Activated T-cell treated with anti-CD3 and anti-CD28 coated beads for 24 hours (primary cell): Measurements from ENCODE around the gene IFNLR1.
"Not testable (repeated sequence)": the region's sequence is repeated elsewhere in the genome, so short reads cannot be mapped to it uniquely, and the experiment has no call there.

Source experiments
- DNase-seq: peaks from one replicate; pipeline ENCODE4 v3.0.0-alpha.2; 2020; ENCODE audit warnings: low read depth

IFNLR1 gene

DNA sequence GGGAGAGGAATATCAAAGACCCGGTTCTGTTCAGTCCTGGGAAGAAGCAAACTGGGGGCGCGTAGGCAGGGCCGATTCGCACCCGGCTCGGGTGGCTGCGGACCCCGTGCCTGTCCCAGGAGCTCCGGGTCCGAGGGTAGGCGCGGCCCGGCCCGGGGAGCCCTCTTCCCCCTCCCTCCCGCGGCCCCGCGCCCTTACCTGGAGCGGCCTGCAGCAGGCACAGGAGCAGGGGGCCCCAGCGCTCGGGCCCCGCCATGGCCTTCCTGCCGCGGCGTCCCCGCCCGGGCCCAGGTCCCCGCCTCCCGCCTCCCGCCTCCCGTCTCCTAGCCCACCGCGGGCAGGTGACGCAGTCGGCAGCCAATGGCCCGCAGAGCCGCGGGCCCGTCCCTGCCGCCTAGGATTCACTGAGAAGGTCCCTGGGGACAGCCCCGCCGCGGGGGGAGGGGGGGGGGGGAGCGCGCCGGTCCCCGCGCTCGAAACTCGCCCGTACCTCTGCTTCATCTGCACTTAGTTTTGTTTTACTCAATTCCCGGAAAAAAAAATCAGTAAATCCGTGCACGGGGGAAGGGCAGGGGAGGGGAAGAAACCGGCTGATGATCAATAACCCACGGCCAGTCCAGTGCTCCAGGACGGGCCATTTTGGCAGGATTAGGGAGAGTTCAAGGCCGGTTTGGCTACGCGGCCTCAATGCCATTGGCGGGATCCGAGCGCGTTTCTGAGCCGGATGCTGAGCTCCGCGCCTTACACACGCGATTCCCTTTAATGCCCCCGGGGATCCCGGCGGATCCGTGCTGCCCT is at the start of gene IFNLR1:
IFNLR1 (minus strand) TSS at position 297 of the 798 bp plus-strand sequence; CDS start at position 256, 41 bp downstream.
- DNase-seq: peak; percentile 71

DNA sequence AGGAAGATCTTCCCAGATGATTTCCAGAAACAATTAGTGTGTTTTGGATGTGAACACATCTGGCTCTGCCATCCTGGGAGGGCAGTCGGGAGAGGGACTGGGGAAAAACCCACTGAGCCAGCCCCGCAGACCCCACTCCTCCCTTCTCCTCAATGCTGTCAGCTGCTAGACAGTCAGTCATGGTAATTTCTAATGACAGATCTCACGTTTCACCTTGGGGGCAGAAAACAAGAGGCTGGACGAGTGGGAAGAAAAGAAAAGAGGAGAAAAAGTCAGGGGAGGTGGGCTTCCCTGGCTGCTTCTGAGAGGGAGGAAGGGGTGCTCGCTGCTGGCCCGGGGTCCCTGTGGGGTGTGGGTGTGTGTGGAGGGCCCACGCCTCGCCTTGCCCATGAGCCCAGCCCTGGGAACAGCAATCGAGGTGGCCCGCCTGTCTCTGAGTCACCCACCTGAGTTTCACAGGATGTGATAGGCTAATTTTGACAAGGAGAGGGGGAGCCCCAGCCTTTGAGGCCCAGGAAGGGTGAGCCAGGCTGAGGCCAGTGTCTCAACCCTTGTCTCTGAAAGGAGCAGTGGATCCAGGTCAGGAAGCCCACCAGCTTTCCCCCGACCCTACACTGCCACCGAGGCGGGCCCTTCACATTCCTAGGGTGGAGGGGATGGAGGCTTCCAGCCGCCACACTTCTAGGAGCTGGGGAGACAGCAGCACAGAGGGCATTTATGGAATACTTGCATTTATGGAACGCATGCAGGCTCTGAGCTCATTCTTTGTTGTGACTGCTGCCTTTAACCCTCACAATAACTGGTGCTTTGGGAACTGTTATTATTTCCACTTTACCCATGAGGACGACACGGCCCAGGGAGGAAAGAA is 49.1 kb upstream of the IFNLR1 start:
- peak; percentile 26 for DNase-seq

DNA sequence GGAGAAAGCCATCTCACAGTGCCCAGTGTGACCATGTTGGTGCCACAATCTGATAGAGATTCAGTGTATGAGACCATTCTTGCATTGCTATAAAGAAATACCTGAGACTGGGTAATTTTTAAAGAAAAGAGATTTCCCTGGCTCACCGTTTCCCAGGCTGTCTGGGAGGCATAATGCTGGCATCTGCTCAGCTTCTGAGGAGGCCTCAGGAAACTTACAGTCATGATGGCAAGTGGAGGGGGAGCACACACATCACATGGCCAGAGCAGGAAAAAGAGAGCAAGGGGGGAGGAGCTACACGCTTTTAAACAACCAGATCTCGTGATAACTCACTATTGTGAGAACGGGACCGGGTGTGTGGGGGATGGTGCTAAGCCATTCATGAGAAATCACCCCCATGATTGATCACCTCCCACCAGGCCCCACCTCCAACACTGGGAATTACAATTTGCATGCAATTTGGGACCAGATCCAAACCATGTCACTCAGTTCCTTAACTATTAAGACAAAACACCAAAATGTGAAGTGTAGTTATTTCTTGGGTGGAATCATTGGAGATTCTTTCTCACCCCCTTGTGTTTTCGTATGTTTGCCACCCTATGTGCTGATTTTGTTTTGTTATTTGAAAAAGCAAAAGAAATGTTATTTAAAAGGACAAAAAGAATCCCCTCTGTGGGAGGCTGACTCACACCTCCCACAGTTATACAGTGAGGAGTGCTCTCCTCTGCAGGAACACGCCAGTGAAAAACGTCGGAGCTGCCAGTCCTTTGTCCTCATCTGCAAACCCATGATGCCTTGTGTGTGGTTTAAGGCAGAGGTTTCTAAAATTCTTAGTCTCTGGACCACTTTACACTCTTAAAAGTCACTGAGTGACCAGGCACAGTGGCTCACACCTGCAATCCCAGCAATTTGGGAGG is 46.9 kb upstream of the IFNLR1 start:
- DNase-seq: no peak

DNA sequence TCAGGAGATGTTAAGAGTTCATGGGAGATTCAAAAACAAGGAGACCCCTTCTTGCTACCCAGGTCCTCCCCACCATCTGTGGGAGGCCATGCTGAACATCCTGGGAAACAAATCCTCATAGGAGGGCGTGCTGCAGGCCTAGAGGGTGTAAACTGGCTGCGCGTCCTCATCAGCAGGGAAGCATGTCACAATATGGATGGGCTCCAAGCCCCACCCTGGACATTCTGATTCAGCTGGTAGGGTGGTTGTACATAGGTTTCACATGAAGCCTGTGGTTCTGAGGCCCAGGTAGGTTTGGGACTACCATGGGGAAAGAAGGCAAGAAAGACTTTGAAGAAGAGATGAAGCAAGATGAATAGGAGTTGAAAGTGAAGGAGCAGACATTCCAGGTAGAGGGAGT is 44.6 kb upstream of the IFNLR1 start:
- no peak for DNase-seq

DNA sequence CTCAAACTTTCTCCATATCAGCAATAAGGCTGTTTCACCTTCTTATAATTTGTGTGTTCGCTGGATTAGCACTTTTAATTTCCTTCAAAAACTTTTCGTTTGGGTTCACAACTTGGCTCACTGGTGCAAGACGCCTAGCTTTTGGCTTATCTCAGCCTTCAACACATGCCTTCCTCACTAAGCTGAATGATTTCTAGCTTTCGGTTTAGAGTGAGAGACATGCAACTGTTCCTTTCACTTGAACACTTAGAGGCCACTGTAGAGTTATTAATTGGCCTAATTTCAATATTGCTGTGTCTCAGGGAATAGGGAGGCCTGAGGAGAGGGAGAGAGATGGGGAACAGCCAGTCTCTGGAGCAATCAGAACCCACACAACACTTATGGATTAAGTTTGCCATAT is 41.2 kb upstream of the IFNLR1 start:
- DNase-seq: no peak

DNA sequence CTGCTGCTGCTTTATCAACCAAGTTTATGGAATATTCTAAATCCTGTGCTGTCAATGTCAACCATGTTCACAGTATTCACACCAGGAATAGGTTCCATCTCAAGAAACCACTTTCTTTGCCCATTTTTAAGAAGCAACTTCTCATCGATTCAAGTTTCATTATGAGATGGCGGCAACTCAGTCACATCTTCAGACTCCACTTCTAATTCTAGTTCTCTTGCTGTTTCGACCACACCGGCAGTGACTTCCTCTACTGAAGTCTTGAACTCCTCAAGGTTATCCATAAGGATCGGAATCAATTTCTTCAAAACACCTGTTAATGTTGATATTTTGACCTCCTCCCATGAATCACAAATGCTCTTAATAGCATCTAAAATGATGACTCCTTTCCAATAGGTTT is 39.7 kb upstream of the IFNLR1 start:
- DNase-seq: no peak

DNA sequence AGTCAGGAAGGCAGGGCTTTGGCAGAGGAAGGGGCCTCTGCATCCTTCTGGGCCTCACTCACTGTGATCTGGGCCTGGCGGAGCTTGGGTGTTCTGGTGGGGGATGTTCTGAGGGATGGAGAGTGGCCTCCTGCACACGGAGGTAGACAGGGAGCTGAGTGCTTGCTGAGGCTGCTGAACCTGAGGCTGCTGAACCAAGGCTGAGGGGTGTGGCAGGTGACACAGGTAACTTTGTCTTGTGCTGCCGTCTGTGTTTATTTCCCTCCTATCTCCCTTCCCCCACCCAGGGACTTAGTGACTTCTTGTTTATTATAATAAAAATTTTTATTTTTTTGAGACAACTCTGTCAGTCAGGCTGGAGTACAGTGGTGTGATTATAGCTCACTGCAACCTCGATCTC is 37.7 kb upstream of the IFNLR1 start:
- no peak for DNase-seq

DNA sequence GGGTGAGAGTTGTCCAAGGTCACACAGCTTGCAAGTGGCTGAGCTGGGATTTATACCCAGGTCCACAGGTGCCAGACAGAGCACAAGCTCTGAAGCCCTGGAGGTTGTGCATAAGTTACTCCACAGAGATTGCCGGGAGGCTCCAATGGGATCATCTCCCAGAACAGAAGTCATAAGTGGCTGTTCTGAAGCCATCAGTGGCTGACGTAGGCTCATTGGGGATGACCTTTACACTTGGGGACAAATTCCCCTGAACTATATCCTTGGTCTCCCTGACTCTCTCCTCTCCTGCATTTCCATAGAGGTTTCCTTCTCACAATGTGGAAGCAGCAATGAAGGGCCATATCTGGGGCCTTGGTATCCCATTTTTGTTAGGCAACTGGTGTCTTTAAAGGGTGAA is 37.0 kb upstream of the IFNLR1 start:
- DNase-seq: no peak

DNA sequence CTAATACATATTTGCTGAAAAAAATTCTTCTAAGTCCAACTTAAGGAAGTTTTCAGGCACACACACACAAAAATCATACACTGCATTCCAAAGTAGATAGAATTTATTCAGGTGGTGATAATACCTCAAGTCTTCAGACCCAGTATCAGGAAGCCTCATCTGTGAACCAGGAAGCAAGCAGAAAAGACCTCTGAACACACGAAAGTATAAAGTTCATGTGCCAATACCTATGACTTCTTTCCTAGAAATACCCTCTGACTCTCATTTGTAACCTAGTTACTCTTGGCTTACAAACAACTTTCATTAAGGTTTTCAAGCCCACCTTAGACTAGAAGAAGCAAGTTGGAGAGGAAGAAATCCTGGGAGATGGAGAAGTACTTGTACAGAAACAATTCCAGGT is 35.7 kb upstream of the IFNLR1 start:
- no peak for DNase-seq

DNA sequence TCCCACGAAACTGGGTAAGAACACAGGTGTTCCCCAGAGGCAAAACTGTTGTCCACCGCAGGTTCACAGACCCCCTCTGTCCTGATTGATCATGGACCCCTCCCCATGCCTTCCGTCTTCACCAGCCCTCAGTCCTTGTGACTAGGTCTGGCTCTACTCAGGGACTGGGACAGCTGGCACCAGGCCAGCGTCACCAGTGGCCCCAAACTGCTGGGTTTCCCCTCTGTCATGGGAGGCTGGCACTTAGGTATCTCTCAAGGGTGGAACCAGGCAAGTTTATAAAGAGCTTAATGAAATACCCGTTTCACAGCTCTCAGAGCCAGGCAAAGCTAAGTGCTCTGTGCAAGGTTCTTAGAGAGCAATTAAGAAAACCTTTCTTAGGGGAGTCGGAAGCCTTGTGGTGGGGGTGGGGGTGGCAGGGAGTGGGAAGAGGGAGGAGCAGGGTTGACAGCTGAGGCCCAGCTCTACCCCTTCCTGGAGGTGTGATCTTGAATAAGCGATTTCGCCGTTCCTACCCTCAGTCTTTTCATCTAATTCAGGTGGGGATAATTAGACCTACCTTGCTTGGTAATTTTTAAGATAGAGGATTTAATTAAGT is 35.0 kb upstream of the IFNLR1 start:
- DNase-seq: no peak

DNA sequence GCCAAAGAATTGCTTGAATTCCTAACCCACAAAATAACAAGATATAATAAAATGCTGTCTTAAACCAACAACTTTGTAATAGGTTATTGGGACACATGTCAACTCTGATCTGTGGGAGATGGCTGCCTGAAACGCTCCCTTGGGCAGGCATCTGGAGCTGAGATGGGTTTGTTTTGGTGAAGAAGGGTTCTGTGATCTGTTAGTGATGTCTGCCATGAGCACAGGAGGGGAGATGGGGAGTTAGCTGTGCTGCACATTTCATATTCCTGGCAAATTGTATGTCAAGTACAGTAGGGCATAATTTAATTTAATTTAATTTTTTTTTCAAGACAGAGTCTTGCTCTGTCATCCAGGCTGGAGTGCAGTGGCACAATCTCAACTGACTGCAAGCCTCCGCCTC is 34.2 kb upstream of the IFNLR1 start:
- no peak for DNase-seq

DNA sequence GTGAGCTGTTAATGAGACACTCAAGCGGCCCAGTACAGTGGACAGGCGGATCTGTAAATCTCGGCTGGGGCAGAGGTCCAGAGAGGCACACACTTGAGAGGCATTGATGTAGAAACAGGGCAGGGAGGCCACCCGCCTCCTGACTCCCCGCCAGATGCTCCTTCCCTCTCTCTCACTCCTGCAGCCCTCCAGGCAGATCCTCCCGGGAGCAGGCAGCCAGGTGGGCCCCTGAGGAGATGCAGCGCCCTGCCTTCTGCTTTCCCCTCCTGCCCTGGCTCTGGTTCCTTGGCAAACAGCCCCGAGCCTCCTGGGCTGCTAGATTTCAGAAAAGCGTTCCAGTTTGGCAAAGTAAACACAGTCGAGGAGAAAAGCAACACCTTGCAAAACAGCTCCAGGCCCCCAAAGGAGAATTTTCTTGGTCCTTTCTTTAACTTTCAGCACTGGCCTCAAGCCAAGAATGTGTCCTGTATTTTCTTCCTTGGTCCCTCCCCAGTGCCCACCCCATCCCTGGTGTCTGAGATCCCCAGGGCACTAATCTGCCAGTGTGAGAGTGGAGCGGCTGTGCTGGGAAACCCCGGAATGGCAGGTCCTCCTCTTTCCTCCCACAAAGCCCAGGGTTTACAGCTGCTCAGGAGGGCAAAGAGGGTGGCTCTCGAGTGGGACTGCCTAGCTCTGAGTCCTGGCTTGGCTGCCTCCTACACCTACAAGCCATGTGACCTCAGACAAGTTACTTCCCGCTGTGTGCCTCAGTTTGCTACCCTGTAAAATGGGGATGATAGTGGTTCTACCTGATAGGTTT is 29.4 kb upstream of the IFNLR1 start:
- no peak for DNase-seq

DNA sequence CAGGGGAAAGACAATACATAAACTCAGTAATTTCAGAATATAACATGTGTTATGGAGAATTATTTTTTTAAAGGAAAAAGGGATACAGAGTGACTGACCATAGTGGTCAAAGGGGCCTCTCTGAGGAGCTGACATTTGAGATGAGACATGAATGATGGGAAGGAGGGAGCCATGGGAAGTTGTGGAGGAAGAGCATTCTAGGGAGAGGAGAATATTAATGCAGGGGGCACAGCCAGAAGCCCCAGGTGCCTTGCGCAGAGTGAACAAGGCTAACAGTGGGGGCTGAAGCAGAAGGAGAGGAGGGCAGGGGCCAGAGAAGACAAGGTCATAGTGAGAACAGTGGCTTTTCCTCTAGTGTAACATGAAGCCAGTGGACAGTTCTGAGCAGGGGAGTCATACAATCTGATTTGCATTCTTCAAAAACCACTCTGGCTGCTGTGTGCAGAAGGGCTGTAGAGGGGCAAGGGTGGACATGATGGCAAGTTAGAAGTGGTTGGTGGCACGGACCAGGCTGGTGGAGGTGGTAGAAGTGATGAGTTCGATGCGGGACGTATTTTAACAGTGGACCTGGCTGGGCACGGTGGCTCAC is 28.2 kb upstream of the IFNLR1 start:
- no peak for DNase-seq

DNA sequence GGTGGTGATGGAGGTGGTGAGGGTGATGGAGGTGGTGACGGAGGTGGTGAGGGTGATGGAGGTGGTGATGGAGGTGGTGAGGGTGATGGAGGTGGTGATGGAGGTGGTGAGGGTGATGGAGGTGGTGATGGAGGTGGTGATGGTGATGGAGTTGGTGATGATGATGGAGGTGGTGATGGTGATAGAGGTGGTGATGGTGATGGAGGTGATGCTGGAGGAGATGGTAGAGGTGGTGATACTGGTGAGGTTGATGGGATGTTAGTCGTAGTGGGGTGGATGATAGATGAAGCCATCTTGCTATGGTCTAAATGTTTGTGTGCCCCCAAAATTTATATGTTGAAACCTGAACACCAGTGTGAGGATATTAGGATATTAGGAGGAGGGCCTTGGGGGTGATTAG is 25.3 kb upstream of the IFNLR1 start:
- no peak for DNase-seq

DNA sequence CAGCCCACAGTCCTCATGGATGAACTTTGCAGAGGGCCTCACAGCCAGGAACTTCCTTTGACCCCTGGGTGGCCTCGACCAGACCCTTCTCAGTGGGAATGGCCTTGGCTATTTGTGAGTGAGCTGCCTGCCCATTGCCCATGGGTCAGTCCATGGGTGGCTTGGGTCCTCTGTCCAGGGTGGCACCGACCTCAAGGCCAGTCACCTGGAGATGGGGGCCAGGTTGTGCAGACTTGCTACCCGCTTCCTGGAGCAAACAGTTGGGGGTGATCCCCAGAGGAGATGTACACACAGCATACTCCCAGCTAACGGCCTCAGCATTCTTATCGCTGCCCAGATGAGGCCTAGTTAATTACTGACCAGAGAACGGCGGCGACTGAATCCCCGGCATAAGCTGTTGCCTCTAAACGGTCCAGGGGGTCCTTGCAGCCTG is 23.1 kb upstream of the IFNLR1 start:
- DNase-seq: no peak

DNA sequence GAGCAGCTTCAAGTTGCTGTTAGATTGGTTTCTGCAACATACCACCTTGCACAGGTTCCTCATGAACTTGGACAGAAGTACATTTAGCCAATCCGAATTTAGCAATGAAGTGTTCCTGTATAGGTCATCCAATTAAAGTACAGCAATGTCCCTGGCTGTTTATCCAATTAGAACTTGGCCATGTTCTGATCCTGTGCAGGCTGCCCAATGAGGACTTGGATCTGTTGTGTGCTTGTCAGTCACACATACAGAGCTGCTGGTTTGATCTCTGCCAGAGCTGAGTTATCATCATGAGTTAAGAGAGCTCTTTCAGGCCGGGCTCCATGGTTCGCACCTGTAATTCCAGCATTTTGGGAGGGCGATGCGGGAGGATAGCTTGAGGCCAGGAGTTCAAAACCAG is 22.0 kb upstream of the IFNLR1 start:
- no peak for DNase-seq

DNA sequence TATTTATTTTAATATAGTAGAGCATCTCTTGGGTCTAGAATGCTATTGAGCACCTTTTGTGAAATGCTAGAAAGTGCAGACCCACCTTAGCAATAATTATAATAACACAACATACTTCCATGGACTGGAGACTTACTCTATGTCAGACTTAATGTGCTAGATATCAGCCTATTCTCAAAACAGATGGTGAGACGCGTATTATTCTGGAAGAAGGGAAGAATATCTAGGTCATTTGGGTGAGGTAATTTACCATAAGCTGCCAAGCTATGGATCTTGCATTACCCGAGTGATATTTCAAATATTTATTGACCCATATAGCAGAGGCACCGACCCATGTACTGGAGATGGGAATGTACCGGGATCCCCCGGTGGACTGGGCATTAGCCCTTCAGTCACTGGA is 20.6 kb upstream of the IFNLR1 start:
- no peak for DNase-seq

DNA sequence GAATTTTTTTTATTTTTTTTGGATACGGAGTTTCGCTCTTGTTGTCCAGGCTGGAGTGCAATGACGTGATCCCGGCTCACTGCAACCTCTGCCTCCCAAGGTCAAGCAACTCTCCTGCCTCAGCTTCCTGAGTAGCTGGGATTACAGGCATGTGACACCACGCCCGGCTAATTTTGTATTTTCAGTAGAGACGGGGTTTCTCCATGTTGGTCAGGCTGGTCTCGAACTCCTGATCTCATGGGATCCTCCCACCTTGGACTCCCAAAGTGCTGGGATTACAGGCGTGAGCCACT is 20.3 kb upstream of the IFNLR1 start:
- DNase-seq: not testable (repeated sequence)

DNA sequence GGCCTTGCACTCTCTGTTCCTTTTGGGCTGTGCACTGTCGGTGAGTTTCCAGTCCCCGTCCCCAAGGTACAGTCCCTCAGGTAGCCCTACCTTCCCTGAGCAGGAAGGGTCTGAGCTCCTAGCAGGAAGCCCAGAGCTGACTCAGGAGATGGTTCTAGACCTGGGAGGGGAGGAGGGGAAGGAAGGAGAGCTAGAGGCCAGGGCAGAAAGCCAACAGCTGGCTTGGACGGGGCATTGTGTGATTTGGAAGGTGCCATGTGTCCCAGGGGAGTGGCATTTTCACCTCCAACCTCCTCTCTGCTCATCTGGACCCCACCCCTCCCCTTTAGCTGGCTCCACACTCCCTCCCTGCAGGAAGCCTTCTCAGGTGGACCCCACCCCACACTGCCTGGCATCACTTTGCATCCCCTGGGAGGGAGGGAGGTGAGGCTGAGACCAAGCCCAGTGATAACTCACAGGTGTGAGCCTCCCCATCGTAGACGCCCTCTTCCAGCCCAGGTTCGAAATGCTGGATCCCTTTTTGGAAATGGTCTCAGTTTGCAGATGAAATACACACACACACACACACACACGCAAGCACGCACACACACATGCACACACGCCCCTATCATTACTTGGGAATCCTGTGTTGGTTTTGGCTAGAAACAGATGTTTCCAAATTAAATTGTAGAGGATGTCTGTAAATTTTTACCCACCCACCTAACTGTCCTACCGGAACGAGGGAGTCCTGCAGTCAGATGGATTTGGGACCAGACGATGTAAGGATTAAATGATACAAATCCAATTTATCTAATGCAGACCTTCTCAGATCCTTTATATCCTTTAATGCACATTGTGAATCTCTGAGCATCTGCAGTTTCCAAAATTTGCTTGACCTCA is 19.7 kb upstream of the IFNLR1 start:
- DNase-seq: no peak

DNA sequence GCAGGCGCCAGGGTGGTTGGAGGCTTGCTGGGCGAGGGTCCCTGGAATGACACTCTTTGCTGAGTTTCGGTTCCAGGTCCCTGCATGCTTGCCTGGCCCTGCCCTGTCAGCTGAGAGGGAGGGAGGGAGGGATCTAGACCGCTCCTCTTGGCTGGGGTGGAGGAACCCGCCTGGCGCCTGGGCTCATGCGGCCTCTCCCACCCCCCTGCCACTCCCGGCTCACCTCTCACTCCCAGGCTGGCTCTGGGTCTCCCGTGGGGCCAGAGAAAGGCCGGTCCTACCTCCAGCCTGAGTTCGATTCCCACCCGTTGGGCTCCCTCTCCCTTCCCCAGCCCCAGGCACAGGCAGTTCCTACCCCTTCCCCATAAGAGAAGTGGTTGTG is 19.0 kb upstream of the IFNLR1 start:
- DNase-seq: no peak
